GM18870 (cell line): ENCODE measurements around the gene ATAD3C.
"Not testable (repeated sequence)": the region's sequence is repeated elsewhere in the genome, so short reads cannot be mapped to it uniquely, and the experiment has no call there.

Experiments
- ATAC-seq: cut with Tn5 transposase; IDR thresholded peaks from one replicate; pipeline ENCODE4 v1.9.1; 2021; ENCODE audit warnings: moderate library complexity; ENCODE audit not compliant: unreplicated experiment

The ATAD3C gene, protein sequence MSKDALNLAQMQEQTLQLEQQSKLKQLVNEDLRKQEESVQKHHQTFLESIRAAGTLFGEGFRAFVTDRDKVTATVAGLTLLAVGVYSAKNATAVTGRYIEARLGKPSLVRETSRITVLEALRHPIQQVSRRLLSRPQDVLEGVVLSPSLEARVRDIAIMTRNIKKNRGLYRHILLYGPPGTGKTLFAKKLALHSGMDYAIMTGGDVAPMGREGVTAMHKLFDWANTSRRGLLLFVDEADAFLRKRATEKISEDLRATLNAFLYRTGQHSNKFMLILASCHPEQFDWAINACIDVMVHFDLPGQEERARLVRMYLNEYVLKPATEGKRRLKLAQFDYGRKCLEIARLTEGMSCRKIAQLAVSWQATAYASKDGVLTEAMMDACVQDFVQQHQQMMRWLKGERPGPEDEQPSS

DNA sequence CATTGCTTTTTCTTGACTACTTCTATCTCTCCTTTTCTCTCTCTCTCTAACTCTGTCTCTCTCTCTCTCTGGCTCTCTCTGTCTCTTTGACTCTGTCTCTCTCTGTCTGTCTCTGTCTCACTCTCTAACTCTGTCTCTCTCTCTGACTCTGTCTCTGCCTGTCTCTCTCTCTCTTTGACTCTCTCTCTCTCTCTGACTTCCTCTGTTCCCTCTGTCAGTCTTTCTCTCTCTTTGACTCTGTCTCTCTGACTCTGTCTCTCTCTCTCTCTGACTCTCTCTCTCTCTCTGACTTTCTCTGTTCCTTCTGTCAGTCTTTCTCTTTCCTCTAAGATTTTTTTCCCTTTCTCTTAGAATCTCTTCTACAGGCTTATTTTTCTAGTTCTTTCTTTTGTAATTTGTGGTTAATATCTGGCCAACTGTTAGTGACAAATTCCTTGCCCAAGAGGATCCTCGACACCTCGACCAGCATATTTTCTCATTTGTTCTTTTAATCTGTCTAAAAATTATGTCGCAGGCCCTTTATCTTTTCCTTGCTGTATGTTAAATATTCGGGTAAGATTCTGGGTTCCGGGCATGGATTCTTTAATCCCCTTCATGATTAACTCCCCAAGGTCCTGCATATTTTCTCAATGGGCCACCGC lies at the start of gene ATAD3C:
Gene ATAD3C, plus strand, starts transcription at position 591 of the 641 bp plus-strand sequence. CDS start 995 bp downstream, outside the sequence.
- ATAC-seq, result no peak

DNA sequence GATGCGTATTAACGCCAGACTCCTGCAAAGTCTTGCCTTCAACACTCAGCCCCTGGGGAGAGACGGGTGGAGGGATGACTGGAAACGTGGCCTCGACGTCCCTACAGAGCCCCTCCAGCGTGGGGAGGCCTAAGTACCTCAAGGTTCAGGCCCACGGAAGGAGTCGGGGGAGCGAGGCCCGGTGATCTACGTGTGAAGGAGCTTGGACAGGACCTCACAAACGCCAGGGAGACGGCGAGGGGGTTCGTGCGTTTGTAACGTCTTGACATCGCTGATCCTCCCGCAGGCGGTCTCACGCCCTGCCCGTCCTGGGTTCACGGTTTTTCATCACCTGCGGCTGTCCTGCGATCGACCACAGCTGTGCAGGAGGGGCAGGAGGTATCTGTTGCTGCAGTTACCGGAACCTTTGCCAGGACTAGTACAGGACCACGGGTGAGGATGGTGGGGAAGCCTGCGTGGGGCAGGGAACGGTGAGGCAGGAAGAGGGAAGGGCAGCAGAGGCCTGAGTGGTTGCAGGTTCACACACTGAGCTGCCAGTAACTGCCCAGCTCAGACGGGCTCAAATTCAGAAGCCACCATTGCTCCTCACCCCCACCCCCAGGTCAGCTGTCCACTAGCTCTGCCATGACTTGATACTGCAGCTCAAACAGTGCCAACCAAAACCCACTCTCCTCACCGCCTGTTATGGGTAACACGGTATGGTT lies 49.5 kb upstream of the ATAD3C start:
- no peak for ATAC-seq

DNA sequence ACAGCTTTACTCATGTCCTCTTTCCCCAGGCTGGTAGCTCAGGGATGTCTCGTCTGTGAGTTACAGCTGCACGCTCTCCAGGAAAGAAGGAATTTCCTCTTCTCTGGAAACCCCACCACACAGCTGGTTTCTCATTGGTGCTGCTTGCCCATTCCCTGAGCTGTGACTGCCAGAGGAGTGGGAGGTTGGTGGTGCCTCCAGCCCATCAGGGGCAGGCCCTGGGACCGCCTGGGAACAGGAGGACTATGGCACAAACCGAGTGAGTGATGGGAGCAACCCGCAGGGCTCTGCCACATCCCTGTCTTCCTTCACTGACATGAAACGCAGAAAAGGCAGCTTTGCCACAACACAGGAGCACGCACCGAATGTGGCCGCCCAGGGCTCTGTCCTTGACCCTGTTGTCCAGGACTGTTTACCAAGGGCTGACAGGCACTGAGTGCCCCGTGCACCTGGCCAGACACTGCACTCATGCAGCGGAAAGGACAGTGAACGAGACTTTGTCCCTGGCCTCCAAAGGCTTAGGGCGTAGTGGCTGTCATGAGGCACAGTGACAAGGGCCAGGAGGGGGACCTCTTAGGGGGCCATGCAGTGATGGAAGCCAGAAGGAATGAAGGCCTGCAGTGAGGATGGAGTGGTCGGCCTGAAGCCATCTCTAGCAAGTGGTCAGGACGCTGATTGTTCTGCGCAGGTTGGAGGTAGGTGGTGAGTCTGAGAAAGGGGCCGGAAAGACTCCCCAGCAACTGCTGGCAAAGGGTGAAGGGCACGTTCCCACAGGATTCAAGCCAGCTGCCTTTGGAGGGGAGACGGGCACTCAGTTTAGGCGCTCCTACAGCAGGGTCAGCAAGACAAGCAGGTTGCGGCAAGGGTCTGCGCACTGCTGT lies 48.7 kb upstream of the ATAD3C start:
- ATAC-seq, result no peak

DNA sequence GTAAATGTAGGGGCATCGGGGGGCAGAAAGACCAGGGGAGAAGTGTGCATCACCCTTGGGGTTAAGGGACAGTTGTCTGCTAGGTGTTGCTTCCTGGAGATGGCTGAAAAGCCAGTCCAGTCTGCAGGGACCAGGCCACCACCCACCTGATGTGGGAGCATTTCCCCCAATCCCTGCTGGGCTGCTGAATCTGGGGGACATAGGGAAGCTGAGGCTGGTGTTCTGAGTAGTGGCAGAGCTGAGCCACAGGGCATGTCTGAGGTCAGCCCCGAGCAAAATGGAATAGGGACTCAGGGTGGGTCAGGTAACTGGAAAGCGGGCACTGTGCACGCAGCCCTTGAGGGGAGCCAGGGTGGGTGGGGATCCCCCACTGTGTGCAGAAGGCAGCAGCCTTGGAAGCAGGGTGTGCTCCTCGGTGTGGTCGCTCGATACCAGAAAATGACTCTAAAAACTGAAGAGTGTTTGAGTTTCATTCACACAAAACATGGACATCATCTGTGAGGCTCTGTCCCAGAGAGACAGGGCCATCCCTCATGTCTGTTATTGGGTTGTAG lies 48.0 kb upstream of the ATAD3C start:
- no peak for ATAC-seq

DNA sequence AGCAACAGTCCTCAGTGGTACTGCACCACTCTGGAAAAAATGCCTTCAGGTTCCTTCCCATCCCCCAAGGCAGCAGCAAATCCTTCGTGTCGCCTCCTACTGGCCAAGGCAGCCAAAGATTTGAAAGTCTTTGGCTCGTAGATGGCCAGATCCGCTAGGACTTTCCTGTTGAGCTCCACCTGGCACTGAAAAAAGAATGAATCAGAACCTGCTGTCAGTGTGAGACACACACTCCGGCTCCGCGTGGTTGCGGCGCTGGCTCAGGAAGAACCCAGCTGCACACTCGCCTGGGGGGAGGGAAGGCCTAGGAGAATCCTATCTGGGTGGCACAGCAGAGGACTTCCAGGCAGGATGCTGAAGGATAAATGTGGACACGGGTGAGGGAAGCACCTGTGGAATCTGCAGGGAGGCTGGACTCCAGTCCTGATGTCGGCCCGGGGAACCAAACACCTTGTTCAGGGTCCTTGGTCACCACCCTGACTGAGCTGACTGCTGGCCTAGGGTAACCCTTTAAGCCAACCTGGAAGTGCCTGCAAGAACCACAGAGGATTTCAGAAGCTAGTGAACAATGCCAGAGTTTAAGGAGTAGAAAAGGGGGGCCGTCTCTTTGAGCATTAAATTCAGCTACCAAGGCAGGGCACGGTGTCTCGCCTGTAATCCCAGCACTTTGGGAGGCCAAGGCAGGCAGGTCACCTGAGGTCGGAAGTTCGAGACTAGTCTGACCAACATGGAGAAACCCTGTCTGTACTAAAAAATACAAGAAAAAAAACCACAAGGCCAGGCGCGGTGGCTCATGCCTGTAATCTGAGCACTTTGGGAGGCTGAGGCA lies 47.2 kb upstream of the ATAD3C start:
- ATAC-seq, result no peak

DNA sequence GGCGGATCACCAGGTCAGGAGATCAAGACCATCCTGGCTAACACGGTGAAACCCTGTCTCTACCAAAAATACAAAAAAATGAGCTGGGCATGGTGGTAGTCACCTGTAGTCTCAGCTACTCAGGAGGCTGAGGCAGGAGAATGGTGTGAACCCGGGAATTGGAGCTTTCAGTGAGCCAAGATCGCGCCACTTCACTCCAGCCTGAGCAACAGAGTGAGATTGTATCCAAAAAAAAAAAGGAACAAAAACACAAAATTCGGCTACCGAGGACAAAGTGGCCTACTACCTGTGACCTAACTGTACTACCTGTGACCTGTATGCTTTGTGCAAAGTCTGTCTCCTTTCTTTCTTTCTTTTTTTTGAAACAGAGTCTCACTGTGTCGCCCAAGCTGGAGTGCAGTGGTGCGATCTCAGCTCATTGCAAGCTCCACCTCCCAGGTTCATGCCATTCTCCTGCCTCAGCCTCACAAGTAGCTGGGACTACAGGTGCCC lies 46.5 kb upstream of the ATAD3C start:
- ATAC-seq, result not testable (repeated sequence)

DNA sequence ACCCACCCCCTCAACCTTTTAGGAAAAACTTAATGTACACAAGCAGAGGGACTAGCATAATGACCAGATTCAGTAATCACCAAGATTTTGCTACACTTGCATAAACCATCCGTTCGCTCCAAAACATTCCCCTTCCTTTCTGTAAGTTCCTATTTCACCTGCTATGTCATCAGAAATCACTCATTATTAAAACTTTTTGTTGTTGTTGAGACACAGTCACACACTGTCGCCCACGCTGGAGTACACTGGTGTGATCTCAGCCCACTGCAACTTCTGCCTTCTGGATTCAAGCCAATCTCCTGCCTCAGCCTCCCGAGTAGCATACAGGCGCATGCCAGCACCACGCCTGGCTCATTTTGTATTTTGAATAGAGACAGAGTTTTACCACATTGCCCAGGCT lies 45.8 kb upstream of the ATAD3C start:
- ATAC-seq, result no peak

DNA sequence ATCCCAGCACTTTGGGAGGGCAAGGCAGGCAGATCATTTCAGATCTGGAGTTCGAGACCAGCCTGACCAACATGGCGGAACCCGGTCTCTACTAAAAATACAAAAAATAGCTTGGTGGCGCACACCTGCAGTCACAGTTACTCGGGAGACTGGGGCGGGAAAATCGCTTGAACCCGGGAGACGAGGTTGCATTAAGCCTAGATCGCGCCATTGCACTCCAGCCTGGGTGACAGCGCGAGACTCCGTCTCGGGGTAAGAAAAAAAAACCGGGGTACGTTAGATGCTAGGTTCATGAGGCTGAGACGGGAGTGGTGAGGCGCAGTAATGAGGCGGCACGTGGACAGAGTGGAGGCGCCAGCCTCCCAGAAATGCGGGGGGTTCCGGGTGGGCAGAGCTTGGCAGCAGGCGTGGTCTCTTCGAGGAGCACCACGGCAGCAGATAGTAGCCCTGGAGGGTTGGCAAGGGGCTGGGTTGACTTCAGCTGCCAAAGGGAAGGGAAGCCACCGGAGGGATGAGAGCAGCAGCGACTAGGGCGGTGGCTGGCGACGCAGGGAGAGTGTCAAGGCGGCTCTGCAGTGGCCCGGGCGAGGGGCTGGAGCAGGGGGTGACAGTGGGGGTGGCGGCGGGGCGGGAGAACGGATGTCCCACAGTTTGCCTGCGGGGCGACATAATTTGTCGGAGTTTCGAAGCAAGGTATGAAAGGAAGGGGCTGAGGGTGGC lies 43.2 kb upstream of the ATAD3C start:
- no peak for ATAC-seq

DNA sequence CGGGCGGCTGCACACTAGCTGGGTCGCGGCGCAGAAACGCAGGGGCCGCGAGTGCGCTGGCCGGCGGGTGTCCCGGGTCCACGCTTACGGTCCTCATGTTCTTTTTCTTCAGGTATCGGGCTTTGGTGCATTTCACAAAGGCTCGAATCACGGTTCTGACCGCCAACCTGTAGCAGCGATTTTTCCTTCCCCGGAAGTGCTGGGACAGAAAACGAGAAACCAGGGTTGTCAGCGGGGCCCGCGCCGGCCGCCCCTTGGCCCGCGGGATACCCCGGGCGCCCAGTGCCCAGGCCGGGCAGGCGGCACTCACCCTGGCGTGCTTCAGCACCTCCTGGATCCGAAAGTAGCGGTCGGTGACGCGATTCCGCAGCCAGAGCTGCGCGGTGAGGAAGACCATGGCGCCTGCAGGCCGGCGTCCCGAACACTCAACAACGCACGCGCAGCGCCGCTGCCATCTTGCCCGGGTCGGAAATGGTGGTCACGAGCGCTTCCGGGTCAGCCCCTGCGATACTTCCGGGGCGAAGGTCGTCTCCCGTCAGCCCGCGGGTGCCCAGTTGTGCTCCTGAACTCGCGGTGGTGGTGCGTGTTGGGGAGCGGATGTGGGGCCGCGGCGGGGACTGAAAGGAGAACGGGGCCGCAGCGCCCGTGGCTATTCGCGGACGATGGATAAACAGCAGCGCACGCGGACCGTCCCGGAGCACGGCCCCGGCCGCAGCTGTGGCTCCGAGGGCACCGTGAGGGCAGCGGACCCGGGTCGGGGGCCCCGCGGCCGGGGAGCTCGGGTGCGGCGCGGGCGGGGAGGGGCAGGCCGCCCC lies 42.5 kb upstream of the ATAD3C start, which contains the start of gene MRPL20:
Gene MRPL20, minus strand, starts transcription at position 473 of the 815 bp plus-strand sequence. Its CDS starts 76 bp downstream, at position 397.
- ATAC-seq, result peak; percentile 70

DNA sequence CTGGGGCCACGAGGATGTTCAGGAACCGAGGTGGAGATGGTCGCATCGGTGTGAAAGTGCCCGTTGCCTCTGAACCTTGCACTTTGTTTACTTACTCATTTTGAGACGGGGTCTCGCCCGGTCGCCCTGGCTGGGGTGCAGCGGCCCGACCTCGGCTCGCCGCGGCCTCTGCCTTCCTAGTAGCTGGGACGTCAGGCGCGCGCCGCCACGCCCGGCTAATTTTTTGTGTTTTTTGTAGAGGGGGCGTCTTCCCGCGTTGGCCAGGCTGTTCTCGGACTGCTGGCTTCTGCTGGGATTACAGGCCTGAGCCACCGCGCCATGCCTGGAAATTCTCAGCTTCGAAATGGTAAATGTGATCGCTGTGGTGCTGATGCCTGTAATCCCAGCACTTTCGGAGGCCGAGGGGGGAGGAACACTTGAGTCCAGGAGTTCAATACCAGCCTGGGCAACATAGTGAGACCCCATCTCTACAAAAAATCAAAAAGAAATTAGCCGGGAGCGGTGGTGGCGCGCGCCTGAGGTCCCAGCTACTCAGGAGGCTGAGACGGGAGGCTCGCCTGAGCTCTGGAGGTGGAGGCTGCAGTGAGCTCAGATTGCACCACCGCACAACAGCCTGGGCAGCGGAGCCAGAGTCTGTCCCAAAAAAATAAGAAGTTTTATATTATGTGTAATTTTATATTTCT lies 41.7 kb upstream of the ATAD3C start:
- peak; percentile 28 for ATAC-seq

DNA sequence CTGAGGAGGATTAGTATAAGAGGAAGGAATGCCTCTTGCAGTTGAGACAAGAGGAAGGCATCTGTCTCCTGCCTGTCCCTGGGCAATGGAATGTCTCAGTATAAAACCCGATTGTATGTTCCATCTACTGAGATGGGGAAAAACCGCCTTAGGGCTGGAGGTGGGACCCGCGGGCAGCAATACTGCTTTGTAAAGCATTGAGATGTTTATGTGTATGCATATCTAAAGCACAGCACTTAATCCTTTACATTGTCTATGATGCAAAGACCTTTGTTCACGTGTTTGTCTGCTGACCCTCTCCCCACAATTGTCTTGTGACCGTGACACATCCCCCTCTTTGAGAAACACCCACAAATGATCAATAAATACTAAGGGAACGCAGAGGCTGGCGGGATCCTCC lies 39.3 kb upstream of the ATAD3C start:
- not testable (repeated sequence) for ATAC-seq

DNA sequence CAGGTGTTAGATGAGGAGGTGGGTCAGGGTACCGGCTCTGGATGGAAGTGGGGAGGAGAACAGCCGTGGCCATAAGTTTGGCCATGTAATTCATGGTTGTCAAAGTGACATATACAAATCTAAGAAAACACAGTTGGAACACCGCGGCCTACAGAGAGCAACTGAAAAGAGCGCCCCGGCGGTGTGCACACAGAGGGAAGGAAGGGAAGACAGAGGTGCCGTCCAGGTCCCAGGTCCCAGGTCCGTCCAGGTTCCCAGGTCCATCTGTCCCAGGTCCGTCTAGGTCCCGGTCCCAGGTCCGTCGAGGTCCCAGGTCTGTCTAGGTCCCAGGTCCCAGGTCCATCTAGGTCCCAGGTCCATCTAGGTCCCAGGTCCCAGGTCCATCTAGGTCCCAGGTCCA lies 37.9 kb upstream of the ATAD3C start:
- ATAC-seq, result no peak

DNA sequence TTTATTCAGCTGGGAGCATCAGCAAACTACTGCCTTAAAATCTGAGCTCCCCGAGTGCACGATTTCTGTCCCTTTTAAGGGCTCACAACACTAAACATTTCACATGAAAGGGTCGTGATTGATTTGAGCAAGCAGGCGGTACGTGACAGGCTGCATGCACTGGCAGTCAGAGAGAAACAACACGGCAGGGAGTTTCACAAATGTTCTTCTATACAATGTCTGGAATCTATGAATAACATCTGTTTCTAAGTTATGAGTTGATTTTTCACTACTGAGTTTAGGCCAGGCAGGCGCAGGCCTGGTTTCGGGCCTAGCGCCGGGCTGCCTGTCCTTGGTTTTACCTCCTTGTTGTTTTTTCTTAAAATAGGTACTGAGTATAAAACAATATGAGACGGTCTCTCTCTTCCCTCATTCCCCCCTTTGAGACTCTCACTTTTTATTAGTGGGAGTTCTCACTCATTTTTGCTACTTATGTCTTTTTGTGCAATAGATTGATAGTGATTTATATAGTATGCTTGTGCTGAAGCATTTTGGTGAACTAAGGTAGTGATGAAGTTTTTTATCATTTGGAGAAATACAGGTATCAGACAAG lies 37.1 kb upstream of the ATAD3C start:
- ATAC-seq, result not testable (repeated sequence)

DNA sequence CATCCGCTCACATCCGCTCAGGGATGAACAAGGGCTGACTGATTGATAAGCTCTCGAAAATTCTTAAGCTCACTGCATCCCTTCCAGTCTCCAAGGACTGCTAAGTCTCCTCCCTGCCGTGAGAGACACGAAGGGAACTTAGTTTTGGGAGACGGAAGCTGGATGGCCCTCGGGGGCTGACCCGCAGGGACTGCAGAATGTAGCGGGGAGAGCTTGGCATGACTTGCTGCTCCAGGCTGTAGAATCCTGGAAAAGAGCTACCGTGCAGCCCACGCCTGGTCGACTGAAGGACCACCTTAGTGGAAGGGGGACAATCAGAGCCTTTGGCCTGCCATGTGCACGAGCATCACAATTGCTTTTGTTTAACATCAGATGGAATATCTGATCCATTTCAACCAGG lies 33.7 kb upstream of the ATAD3C start:
- ATAC-seq, result no peak

DNA sequence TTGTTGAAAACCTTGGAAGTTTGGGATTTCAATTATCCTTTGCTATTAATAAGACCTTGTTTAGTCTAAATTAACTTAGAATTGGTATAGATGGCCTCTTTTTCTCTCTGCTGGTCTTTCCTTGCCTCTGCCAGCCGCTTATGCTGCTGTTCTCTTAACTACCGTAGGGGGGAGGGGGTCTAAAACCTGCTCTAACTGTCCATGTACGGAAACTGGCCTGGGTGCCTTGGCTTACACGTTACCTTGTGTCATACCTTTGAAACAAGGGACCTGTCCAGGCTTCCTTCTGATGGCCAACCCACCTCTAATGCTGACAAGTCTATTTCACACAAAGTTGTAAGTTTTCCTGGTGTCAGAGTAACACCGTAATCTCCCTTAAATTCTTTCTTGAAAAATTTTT lies 32.1 kb upstream of the ATAD3C start:
- ATAC-seq, result not testable (repeated sequence)

DNA sequence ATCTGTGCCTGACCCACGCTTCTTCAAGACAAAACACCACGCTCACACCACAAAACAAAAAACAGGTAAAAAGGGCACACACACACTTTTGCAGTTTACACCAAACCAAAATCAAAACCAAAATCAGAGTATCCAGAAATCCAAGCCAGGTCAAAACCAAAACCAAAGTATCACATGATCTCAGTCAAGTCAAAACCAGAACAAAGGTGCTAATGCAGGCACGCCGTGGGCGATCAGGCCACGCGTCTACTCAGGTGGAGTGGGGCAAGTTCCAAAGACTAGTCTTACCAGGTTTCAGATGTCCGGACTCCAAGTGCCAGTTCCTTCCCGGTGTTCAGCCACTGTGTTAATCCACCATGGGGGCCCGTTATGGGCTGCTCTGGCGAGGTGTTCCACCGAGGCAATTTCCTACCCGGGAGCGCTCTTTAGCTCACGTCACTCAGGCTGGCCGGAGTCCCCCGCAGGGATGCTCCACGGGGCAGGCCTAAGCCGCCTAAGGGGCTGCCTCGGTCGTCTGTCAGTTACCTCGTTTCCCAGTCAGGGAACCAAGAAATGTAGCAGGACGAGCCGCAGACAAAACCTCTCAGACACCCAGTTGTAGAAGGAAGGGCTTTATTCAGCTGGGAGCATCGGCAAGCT lies 31.5 kb upstream of the ATAD3C start:
- not testable (repeated sequence) for ATAC-seq
